ENCODE results near the gene WDR91.

GRCh38 chr7:135232087-135232486, 20.8 kb upstream of the WDR91 start:
- TF ChIP-seq CTCF (IDR thresholded peaks at IDR 0.05) (no peak), POLR2A (IDR thresholded peaks at IDR 0.05) (no peak), EP300 (IDR thresholded peaks at IDR 0.05) (no peak), POLR2AphosphoS5 (IDR thresholded peaks at IDR 0.05) (no peak)
